DND-41 (cell line): ENCODE data around the gene PIP4P1.
"Not testable (repeated sequence)": the region's sequence is repeated elsewhere in the genome, so short reads cannot be mapped to it uniquely, and the experiment has no call there.

Source experiments
- EZH2 ChIP-seq: IDR thresholded peaks from 3 replicates; pipeline ENCODE4 v1.6.1; 2012; ENCODE audit warnings: borderline replicate concordance, low read depth, mild to moderate bottlenecking, moderate library complexity, low read length, inconsistent platforms; ENCODE audit not compliant: severe bottlenecking
- TF ChIP-seq, protein P1 (sequence below): IDR thresholded peaks from 2 replicates; pipeline ENCODE4 v1.5.1; 2012; ENCODE audit warnings: borderline replicate concordance, low read length, moderate library complexity, mild to moderate bottlenecking; ENCODE audit not compliant: poor library complexity, severe bottlenecking; ENCODE audit errors: extremely low read depth

DNA sequence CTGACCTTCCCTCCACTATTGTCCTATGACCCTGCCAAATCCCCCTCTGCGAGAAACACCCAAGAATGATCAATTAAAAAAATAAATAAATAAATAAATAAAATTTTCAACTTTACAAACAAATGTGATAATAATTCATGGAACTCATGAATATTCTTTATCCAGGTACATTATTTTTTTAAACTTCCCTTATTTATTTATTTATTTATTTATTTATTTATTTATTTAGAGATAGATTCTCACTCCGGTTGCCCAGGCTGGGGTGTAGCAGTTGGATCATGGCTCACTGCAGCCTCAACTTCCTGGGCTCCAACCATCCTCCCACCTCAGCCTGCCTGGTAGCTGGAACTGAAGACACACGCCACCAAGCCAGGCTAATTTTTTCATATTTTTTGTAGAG is 46.3 kb upstream of the PIP4P1 start:
- TF ChIP-seq, protein P1, sequence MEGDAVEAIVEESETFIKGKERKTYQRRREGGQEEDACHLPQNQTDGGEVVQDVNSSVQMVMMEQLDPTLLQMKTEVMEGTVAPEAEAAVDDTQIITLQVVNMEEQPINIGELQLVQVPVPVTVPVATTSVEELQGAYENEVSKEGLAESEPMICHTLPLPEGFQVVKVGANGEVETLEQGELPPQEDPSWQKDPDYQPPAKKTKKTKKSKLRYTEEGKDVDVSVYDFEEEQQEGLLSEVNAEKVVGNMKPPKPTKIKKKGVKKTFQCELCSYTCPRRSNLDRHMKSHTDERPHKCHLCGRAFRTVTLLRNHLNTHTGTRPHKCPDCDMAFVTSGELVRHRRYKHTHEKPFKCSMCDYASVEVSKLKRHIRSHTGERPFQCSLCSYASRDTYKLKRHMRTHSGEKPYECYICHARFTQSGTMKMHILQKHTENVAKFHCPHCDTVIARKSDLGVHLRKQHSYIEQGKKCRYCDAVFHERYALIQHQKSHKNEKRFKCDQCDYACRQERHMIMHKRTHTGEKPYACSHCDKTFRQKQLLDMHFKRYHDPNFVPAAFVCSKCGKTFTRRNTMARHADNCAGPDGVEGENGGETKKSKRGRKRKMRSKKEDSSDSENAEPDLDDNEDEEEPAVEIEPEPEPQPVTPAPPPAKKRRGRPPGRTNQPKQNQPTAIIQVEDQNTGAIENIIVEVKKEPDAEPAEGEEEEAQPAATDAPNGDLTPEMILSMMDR: not testable (repeated sequence)
- TF ChIP-seq EZH2: not testable (repeated sequence)
